Ovary (tissue), 3 donors: ENCODE measurements around the gene JAGN1.

Source experiments
- POLR2A ChIP-seq: fragments of 450-650 bp; IDR thresholded peaks from one replicate; pipeline ENCODE4 v1.6.1; 2017; ENCODE audit warnings: antibody characterized with exemption, mild to moderate bottlenecking, moderate library complexity
- TF ChIP-seq, protein P1 (sequence below), 3 donors: fragments of 450-650 bp in 2 of 3; fragments of 200-600 bp in 1 of 3; IDR thresholded peaks; one replicate each; pipeline versions ENCODE4 v1.5.1 to v1.8.0; 2016 to 2022; ENCODE audit warnings: antibody characterized with exemption in 3 of 3, mild to moderate bottlenecking in 1 of 3
- donor health status: DM: no; HTN: no; CAD: no.

DNA sequence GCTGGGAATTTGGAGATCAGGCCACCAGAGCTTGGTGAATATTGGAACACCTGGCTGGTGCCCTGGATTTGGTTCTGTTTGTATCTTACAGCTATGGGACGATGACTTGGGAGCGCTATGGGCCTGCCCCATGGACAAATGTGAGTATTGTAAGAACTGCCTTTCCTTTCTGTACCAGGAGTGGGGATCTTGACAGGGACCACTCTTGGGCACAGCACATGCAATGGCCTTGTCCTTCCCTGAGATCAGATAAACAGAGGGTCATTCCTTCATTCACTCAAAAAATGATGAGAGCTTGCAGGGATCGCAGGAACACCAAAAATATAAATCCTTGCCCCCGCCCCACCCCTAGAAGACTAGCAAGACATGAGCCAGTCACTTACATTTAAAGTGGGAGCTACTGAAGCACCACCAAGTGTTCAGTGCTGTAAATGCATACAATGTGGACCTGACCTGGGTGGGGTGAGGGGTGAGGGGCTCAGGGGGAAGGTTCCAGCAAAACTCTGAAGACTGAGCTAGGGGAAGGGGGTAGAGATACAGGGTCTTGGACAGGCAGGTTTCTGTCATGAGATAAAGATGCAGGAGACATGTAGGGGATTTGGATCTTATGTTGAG, 40.5 kb downstream of the JAGN1 start:
- TF ChIP-seq, protein P1, sequence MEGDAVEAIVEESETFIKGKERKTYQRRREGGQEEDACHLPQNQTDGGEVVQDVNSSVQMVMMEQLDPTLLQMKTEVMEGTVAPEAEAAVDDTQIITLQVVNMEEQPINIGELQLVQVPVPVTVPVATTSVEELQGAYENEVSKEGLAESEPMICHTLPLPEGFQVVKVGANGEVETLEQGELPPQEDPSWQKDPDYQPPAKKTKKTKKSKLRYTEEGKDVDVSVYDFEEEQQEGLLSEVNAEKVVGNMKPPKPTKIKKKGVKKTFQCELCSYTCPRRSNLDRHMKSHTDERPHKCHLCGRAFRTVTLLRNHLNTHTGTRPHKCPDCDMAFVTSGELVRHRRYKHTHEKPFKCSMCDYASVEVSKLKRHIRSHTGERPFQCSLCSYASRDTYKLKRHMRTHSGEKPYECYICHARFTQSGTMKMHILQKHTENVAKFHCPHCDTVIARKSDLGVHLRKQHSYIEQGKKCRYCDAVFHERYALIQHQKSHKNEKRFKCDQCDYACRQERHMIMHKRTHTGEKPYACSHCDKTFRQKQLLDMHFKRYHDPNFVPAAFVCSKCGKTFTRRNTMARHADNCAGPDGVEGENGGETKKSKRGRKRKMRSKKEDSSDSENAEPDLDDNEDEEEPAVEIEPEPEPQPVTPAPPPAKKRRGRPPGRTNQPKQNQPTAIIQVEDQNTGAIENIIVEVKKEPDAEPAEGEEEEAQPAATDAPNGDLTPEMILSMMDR (IDR thresholded peaks at IDR 0.05): no peak
- no peak for TF ChIP-seq POLR2A
